GM04503 (cell line): ENCODE data around the gene RAI2.

ENCODE experiments used
- DNase-seq: peaks from one replicate; pipeline ENCODE4 v3.0.0-alpha.2; 2012; ENCODE audit warnings: low read depth

RAI2 gene

DNA sequence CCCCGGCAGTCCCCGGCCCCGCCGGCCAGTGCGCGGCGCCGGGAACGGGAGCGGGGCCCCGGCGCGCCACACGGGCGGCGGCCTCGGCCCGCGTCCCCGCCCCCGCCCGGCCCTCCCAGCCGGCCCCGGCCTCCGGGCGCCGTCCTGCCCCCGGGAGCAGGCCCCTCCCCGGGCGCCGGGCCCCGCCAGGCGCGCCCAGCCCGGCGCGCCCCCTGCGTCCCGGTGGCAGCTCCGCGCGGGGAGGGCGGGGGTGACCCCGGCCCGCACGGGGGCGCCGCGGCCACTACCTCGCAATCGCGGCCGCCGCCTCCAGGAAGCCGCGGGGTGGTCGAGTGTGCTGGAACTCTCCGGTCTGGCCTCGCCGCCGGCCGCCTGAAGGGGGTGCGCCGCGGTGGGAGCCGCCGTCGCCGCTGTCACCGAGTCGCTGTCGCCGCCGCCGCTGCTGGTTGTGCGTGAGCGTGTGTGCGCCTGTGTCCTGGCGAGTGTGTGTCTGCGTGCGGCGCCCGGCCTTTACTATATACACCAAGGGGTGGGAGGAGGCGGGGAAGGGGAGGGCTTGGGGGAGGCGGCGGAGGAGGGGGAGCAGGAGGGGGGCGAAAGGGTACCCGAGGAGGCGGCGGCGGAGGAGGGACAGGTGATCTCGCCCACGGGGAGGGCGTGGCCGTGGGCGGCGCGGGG is at the start of gene RAI2:
RAI2 (minus strand) TSS at position 488 of the 678 bp plus-strand sequence. CDS start 59,288 bp downstream, outside the sequence.
- no peak for DNase-seq

DNA sequence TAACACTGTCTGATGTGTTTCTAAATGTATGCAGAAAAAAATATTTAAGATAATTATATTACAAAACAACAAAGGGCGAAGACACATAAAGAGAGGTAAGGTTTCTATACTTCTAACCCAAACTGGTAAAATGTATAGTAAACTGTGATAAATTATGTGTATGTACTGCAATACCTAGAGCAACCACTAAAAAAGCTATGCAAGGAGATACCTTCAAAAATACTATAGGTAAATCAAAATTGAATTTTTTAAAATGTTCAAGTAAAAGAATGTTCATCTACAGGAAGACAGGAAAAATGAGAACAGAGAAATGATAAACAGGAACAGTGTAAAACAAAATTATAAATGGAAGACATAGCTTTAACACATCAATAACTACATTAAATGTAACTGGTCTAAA is 27.3 kb upstream of the RAI2 start:
- no peak for DNase-seq

DNA sequence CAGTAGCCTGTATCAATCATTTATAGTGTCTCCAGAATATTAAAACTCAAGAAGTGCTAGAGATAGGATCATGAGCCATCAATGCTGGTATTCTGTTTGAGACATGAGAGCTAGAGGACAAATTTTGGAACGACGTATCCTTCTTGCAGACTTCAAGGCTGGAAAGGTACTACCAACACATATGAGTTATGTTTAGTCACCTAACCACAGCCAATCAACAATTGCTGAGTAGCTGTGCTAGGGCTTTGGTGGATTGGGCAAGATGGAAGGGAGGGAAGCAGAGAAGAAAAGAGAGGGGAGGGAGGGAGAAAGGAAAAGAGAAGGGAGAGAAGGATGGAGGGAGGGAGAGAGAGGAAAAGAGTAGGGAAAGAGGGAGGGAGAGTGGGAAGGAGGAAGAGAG is 21.6 kb upstream of the RAI2 start:
- no peak for DNase-seq

DNA sequence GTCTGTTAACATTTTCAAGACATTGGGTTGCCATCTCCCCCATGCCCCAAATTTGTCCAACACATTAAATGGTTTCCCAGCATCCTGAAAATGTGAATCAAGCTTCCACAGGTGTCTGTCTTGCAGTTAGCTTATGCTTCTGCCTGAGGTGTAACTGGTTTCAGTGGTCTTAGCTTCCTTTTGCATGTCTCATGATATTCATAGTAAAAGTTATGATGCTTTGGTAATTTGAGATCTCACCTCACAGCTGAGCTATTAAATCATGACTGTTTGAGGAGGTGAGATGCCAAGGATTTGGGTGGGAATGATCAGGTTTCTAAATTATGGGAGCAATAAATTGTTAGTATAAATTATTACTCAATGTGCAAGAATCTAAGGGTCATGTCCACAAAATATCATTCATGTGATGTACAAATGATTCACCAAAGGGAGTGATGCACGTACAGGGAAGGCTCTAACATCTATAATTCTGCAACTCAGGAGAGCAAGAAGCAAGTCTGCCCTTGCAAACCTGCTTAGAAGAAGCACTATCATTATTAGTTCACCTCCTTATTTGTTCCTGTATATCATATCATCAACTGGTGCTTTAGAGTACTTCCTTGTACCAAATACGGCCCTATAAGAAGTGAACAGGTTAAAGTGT is 17.1 kb upstream of the RAI2 start:
- no peak for DNase-seq

DNA sequence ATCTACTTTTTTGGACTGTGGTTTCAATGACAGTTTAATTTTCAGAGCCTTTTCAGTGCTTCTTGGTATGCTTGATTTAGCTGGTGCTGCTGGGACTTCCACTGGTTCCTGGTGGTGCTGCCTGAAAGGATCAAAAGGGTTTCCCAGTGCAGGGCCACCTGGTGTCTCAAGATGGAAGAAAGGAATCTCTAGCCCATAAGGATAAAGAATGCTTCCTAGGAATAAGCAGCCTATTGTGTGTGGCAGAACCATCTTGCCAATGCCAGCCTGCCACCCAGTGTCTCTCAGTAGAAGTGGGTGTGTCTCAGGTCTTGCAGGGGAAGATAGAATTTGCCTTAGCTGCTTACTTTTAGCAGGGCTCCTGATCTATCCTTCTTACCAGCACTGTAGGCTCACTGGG is 15.0 kb upstream of the RAI2 start:
- no peak for DNase-seq

DNA sequence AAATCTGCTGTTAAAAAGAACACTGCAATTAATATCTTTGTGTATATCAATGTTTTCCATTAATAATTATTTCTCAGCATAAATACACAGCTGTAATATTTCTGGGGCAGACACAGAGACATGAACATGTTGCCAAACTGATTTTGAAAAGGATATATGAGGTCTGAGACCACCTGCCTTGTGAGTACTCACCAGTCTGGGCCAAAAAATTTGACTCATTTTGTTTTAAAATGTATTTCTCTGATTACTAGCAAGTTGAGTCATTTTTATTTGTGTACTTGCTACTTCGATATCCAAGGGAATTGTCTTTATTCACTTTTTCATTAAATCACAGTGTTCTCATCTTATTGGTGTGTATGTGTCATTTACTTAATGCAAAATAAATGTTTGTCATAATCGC is 8.5 kb upstream of the RAI2 start:
- DNase-seq: no peak

DNA sequence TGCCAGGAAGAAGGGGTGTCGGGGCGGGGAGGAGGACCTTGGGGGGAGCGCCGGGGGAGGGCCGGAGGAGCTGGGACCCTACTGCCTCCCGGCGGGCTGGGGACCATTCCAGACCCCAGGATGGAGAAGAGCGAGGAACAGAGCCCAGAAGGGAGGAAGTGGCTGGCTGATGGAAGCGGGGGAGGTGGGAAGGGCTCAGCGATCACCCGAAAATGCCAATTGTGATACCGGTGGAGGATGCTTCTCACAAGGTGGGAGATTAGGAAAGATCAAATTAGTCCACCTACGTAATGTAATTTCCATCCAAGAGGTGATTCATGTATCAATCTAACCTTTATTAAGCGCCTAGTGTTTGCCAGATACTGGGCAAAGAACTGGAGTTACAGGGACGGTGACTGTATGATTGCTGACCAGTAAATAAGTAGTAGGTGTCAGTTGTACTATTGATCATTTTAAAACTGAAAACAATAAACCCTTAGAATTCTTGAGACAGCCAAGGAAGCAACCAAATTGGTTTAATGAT is 452 bp upstream of the RAI2 start:
- no peak for DNase-seq

DNA sequence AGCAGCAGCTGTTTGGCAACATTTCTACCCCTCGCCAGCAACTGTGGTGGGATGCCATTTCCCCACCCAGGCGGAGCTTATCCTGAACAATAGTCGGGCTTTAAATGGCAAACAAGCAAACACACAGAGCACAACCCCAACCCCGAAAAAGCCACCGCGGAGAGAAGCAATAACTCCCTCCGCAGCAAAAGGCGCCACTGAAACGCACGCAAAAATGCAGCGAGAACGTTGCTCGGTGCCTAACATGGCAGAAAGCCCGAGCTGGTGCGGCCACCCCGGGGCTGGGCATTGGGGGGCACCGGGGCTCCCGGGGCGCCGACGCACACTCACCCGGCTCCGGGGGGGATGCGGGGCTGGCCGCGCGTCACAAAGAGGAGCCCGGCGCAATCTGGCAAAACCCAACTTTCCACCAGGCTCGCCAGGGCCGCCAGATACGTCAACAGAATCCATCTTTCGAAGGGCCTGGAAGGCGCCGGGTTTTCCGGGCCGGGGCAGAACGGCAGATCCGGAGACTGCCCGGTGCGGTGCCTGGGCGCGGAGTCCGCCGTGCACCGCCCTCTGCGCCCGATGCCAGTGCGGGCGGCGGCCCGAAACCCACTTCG is 818 bp downstream of the RAI2 start:
- DNase-seq: no peak

DNA sequence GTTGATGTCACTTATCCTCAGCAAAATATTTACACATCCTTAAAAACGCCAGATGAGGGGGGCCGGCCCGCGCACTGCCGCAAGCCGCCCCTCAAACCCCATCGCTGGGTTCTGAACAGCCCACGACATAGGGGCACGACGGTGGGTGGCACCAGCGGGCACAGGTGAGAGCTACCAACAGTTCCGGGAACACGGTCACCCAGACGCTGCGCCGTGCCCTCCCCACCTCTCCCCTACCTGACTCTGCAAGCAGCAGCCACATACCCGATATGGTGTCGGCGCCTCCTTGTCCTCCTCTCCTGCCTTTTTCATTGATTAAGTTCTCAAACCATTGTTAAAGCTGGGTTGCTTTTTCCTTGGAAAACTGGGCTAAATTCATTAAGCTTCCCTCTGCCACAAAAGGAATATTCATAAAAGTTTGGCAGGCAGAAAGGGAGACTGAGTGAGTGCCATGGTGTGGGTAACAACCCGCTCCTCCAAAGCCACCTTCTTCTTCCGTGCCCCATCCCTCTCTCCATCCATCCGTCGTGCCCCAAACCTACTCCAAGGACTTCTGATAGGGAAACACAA is 1.4 kb downstream of the RAI2 start:
- DNase-seq: no peak

DNA sequence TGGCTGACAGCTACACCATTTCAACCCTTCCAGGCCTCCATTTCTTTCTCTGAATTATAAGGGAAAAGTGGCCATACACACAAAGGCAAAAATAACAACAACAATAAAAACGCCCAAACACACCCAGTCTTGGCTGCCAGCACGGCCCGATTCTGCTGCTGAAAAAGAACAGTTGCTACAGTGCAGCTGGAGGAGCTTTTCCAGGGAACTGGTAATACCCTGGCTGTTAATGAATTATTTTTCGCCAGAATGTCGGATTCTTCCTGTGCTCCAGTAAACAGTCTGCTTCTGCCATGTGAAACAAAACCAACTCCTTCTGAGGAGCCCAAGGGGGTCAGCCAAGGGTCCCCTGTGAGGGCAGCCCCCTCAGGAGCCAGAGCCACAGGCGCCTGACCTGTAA is 6.6 kb downstream of the RAI2 start:
- no peak for DNase-seq

DNA sequence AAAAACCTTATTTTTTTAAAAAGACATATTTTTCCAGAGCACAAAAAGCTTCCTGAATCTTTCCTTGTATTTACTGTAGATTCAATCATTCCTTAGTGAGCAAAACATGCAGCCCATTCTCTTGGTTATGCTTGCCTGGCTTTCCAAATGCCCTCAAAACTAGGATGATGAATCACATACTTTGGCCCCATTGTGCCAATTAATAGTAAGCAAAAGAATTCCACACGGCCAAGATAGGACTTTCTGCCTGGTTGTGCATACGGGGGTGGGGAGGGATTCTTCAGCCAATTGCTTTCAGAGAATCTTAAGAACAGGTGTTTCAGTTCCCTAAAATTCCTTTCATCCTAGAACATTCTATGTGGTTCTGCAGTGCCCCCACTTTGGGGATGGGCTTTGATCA is 7.0 kb downstream of the RAI2 start:
- no peak for DNase-seq

DNA sequence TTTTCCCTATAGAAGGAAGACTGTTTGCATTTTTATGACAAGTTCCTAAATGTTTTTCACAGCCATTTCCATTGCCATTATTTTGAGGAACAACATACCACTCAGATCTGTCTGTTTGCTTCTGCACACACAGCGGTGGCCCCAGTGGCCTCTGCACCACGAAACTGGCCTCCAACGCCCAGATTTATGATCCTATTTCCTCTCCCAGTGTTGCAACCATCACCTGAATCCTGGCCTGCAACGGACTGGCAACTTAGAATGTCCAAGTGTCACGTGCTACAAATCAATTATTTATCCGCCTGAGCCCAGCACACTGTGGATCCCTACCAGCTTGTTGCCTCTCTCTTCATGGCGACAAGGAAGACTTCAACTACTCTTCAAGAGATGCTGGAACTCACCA is 9.2 kb downstream of the RAI2 start:
- DNase-seq: no peak

DNA sequence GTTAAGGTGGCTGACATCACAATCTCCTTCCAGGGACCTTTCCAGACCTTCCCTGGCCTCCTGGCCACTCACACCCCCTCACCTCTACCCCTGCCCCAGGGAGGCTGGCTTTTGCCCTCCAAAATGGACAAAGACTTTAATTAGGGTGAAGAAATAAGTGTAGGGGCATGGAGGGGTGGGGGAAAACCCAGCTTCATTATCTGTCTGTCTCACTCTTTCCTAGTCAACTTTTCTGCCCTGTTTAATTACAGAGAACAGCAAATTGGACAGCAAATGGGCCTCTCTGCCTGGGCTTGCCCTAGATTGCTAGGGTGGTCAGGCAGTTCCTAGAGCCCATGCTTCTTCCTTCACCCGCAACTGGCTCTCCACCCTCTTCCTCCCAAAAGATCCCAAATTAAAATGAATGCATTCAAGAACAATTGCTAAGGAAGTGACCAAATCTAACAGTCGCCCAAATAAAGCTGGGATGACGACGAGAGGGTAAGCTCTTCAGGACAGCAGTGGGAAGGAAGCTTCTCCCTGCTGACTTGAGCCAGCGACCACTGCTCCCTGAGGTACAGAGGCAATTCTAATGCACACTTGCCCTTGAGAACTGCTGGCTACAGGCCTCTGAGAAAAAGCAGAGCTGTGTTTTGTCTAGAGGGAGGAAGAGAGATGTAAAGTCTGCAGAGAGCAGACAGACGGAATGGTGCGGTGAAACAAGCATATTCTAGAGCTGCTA is 12.4 kb downstream of the RAI2 start:
- DNase-seq: no peak

DNA sequence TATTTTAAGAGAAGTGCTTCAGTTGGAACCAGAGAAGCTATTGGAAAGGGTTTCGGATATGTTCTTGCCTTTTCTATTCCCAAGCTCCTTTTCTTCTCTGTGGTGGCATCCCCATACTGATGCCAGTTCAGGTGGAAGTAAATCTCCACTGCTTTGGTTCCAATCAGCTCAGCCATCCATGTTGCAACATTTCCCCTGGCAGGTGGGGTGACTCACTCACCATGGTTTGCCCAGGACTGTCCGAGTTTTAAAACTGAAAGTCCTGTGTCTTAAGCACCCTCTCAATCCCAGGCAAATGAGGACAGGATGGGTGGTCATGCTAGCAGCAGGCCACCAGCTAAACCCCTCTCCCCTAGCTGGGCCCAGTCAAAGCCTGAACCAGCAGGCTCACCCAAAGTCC is 15.1 kb downstream of the RAI2 start:
- DNase-seq: no peak

DNA sequence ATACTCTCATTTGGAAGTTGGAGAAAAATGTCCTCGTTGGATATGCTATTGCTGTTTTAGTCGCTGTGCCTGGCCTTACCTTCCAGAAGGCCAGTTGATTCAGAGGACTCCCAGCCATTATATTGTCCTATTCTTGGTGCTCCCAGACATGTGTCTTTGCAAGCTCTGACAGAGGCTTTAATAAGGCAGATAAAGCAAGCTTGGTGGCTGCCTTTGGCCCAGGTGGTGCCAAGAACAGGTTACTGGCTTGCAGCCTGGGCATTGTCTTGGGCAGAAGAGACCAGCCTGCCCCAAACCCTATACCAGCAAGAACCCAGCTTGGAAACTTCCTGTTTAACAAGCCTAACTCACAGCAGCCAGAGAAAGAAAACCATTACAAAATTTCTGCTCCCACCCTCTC is 16.9 kb downstream of the RAI2 start:
- no peak for DNase-seq

DNA sequence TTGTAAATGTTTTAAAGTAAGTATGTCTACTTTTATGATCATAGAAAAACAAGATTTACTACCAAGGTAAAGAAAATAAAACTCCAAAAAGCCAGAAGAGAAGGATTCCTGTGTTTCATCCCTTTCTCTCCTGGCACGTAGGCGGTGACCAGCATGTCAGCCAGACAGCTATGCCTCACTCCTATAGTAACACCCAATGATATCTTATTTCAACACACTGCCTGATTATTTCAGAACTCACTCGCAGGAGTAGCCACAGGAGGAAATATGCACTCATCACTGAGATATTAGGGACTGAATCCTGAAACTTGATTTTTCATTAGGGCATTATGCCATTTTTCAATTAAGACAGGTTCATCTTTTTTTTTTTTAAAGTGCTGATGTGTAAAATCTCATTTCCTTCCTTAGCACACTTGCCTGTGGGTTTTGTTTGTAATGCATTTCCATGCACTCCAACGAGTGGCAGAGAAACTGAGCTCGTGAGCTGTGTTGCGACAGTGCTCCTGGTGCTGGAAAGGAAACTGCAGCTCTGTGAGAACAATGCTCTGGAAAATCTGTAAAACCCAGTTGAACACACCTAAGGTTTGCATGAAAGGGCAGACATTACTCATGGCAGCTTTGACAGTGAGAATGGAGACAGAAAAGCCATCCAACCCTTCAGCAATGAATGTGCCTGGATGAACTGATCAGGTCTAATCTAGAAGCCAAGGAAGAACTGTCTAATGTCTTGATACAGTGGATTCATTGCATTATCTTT is 18.2 kb downstream of the RAI2 start:
- DNase-seq: no peak

DNA sequence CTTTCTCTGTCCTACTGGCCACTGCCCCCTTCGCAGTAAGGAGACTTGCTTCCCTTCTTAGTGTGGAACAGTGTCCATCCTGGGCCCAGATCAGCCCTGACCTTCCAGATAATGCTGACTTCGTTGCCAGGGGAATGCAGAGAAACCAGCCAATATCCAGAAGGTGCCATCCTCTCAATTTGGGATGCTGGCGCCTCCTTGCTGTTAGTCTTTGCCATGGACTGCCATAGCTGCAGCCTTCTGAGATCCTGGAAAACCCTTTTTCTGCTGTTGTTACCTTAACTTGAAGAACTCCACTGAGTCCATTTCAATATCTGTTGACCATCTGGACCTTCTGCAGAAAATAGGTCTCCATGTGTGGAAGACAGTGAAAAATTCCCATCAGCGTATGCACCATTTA is 21.8 kb downstream of the RAI2 start:
- DNase-seq: no peak

DNA sequence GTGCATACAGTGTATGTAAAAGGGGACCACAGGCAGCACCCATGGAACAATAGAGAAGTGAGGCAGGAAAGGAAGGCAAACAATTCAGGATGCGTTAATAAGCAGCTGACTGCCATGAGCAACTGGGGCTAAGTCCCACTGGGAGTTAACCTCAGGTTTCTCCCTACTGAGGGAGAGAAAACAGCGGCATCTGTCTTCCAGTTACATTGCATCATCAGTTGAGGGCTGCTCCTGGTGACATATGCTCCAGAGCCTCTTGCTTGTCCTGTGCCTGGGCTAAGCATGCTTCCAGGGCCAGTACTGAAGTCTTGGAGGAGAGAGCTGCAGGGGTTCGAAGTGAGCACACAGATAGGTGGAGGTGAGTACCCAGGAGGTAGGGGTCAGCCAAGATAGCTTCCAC is 24.3 kb downstream of the RAI2 start:
- no peak for DNase-seq

DNA sequence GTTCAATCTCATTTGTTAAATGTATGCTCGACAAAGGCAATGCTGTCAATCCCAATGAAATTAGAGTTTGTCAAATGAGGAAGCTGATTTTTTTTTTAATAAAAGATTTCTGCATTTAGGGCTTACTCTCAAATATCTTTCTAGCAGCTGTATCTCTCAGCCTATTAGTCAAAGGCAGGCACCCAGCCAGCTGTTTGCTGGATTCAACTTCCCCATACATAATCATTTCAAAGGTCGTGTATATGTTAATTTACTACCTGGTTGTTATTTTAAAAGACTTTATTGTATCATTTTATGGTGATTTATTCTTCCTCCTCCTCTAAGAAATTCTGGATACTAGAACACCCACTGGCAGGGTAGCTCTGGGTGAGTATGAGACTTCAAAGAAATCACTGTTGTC is 27.1 kb downstream of the RAI2 start:
- DNase-seq: no peak

DNA sequence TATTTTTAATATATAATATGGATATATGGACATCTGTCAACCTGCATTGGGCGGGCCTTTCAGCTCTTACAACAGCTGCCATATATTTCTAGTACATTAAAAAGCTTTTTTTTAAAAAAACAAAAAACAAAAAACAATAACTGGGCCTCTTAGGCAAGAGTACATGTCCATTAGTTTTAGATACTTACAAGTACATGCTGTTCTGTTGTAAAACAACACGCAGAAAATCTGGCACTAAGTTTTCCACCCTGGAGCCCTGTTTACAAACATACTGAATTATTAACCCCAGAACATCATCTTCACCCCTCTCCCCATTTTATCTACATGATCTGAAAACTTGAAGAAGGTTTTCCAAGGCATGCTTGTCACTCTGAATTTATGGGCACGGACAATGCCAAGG is 29.8 kb downstream of the RAI2 start:
- DNase-seq: no peak

DNA sequence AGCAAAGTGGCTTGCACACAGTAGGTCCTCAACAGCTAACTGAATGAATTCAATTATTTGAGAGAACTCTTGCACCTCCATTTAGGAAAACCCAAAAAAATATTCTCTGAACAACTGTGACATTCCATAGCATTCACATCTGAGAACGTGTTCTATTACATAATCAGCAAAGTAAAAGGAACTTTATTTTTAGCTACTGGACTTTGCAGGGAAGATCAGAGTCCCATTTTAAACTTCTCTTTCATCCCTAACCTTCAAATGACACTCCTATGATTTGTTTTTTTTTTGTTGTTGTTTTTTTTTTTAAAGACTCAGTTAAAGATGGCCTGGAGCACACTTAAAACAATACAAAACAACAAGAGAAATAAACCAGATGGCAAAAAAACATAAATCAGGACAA is 30.9 kb downstream of the RAI2 start:
- DNase-seq: no peak

DNA sequence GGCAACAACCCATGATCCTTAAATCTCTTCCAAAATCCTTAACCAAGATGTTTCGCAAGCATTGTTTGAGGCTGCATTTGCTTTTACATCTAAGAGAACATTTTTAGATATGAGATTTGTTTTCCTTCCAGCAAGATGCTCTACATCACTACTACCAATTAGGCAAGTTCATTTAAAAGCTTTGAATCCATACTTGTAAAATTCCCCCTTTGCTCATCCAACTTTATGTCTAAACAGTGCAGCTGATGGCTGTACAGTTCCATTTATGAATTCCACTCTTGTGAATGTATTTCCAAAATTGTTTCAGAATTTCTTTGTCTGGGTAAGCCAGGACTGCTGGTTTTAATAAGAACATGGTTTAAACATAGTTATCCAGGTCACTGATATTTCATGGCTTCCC is 31.5 kb downstream of the RAI2 start:
- no peak for DNase-seq
